Measurements from ENCODE around the gene CD82.

Gene CD82

DNA sequence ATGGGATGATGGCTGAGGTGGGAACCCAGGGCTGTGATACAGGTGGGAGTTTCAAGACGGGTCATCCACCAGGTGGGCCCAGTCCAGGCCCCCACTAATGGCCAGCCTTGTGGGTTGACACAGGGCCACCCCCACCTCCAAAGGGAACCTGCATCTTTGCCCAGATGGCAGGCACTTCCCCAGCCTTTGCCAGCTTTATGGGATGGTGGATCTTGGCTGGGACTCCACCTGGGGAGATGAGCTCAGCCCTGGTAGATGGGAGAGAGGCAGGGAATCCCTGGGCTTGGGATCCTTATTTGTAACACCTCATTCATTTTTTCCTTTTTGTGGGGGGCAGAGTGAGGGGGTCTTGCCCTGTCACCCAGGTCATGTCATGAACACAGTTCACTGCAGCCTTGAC lies 33.4 kb downstream of the CD82 start:
- TF ChIP-seq, protein P1, sequence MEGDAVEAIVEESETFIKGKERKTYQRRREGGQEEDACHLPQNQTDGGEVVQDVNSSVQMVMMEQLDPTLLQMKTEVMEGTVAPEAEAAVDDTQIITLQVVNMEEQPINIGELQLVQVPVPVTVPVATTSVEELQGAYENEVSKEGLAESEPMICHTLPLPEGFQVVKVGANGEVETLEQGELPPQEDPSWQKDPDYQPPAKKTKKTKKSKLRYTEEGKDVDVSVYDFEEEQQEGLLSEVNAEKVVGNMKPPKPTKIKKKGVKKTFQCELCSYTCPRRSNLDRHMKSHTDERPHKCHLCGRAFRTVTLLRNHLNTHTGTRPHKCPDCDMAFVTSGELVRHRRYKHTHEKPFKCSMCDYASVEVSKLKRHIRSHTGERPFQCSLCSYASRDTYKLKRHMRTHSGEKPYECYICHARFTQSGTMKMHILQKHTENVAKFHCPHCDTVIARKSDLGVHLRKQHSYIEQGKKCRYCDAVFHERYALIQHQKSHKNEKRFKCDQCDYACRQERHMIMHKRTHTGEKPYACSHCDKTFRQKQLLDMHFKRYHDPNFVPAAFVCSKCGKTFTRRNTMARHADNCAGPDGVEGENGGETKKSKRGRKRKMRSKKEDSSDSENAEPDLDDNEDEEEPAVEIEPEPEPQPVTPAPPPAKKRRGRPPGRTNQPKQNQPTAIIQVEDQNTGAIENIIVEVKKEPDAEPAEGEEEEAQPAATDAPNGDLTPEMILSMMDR (conservative IDR thresholded peaks at IDR 0.05; ENCODE audit: control insufficient read depth, insufficient read depth, low read depth, low read length) = no peak
- no peak for DNase-seq (ENCODE audit: low read depth)
- no peak overlapping the region for H3K4me3 ChIP-seq (ENCODE audit: control insufficient read depth, low read depth, low read length)

DNA sequence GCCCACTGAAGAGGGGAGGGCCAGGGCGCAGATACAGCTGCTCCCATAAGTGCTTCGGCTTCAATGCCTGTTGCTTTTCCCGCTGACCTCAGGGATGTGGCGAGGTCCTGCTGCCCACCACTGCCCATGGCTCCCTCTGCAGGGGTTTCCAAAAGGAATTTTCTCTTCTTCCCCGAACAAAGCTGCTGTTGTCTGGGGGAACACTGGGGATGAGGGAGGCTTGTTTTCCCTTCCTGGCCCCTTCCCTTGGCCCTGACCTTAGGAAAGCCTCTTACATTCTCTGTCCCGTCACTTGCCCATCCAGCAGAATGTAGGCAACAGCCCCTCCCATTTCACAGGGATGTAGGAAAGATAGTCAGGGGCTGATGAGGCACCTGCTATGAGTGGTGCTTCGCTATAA lies 34.8 kb downstream of the CD82 start:
- DNase-seq (ENCODE audit: low read depth) = no peak
- no peak overlapping the region for H3K4me3 ChIP-seq (ENCODE audit: control insufficient read depth, low read depth, low read length)
- TF ChIP-seq, protein P1 (conservative IDR thresholded peaks at IDR 0.05; ENCODE audit: control insufficient read depth, insufficient read depth, low read depth, low read length) = no peak

DNA sequence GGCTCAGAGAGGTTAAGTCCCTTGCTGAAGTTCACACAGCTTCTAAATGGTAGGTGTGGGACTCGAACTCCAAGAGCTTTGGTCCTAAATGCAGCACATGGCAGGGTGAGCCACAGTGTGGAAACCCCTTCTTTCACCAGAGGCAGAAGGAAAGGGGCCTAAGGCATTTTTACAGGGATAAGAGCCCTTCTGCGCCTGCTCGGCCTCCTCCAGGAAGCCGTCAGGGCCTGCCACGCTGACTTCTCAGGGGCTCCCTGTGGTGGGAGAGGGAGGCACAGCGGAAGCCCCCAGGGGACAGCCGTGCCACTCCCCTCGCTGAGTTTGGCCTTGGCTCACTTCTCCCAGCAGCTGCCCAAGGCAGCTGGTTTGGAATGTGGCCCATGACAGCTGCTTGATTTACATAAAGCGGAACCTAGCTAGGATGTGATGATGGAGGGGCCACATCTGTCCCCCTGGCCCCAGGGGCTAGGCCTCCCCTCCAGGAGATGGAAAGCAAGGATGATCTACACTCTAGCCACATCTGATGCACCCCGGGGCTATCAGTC lies 35.4 kb downstream of the CD82 start:
- TF ChIP-seq, protein P1 (conservative IDR thresholded peaks at IDR 0.05; ENCODE audit: control insufficient read depth, insufficient read depth, low read depth, low read length) = no peak
- DNase-seq (ENCODE audit: low read depth) = no peak
- no peak overlapping the region for H3K4me3 ChIP-seq (ENCODE audit: control insufficient read depth, low read depth, low read length)

DNA sequence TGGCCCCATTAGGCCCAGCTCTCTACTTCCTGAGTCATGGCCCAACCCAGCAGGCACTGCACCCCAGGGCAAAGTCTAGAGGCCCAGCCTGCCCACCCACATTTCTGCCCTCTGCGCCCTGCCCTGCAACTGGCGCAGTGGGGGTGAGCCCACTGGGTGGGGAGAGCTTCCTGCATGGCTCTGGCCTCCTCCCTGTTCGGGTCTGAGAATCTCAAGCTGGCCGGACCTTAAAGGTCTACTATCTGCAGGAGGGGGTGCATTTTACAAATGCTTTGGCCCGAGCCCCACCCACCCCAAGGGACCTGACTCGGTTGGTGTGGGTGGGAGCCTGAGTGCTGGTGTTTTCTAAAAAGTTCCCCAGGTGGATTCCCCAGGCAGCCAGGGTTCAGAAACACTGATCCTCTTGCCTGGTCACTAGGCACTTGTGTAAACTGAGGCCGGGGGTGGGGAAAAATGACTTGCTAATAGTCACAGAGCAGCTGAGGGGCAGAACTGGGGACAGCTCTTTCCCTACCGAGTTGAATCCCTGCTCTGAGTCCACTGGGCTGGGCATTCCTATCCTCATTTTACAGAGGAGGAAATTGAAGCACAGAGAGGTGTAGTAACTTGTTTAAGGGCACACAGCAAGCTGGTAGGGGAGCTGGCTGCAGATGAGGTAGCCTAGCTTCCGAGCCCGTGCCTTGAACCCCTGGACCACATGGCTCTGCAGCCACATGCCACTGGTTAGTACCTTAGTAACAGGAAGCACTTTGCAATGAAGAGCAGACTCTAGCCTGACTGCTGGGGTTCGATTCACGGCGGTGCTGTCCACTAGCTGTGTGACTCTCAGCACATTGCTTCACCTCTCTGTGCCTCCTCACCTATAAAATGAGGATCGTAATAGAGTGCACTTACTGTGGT lies 36.3 kb downstream of the CD82 start:
- no peak overlapping the region for H3K4me3 ChIP-seq (ENCODE audit: control insufficient read depth, low read depth, low read length)
- TF ChIP-seq, protein P1 (conservative IDR thresholded peaks at IDR 0.05; ENCODE audit: control insufficient read depth, insufficient read depth, low read depth, low read length) = no peak
- no peak for DNase-seq (ENCODE audit: low read depth)

DNA sequence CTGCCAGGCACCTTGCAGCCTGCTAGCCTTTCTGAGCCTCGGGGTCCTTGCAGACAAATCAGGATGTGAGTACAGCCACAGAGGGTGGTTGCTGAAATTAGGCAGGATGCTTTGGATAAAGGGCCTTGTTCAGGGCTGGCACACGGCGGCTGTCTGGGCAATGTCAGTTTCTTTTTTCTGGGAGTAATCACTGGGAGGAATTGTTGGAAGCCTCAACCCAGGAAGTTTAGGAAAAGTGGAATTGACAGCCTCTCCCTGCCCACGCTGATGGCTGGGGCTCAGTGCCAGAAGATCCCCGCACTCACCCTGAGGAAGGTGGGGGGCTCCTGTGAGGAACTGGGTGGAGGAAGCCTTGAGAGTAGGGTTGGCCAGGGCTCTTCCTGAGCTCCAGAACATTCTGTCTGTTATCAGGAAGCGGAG lies 37.4 kb downstream of the CD82 start:
- DNase-seq (ENCODE audit: low read depth) = no peak
- TF ChIP-seq, protein P1 (conservative IDR thresholded peaks at IDR 0.05; ENCODE audit: control insufficient read depth, insufficient read depth, low read depth, low read length) = no peak
- H3K4me3 ChIP-seq (ENCODE audit: control insufficient read depth, low read depth, low read length) = no peak overlapping the region

DNA sequence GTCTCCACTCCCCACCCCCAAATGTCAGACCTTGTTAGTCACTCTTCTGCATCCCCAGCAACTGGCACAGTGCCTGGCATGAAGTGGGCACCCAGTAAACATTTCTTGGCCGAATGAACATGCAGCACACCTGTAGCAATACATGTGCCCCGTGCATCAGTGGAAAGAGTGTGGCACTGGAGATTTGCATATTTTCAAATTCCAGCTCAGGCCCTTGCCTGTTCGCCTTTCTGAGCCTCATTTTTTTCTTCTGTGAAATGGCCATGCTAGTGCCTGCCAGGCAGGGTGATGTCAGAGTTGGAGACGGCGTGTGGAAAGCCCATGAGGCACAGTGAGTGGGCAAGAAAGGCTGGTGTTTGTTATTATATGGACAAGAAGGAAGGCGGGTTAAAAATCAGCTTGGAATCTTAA lies 38.7 kb downstream of the CD82 start:
- no peak overlapping the region for H3K4me3 ChIP-seq (ENCODE audit: control insufficient read depth, low read depth, low read length)
- DNase-seq (ENCODE audit: low read depth) = no peak
- TF ChIP-seq, protein P1 (conservative IDR thresholded peaks at IDR 0.05; ENCODE audit: control insufficient read depth, insufficient read depth, low read depth, low read length) = no peak

Measured in fibroblast of mammary gland (primary cell).